GM21447 (cell line): ENCODE measurements around the gene PLXNA2.

ENCODE experiments used
- ATAC-seq: cut with Tn5 transposase; IDR thresholded peaks from one replicate; pipeline ENCODE4 v1.9.1; 2021; ENCODE audit not compliant: unreplicated experiment

The PLXNA2 gene

GRCh38 chr1:208242941-208243526, 1.1 kb downstream of the PLXNA2 start:
- no peak for ATAC-seq

DNA sequence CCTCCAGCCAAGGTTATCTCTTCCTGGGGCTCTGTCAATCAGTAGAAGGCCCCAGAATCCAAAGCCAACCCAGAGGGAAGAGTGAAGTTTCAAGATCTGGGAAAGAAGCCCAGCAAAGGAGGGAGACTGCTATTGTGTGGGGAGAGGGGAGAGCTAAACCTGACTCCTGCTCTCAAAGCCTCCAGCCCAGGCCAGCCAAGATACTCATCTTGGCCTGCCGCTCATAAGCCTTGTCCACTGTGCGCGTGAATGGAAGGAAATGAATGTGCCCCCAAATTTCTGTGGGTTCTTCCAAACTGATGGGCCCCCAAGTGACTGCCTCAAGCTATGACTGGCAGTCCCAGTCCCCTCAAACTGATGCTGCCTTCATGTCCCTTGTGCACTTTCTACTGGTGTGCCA, 2.0 kb downstream of the PLXNA2 start:
- no peak for ATAC-seq

DNA sequence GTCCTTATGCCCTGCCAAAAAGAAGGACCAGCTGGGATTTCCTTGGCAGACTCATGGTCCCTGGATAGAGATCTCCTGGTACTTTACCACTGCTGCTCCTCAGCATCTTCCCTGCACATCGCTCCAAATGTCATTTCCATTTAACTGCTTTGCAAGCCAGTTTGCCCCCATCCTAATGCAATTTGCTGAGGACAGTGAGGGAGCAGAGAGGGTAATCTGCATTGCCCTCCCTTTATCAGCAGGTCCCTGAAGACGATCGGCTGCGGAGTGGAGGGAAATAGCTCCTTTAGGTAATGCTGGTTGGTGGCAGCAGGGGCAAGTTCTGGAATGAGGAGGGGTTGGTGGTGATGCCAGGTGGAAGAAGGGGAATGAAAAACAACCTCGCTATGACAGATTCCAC, 2.7 kb downstream of the PLXNA2 start:
- ATAC-seq = no peak

- no peak for ATAC-seq
Observed at GRCh38 chr1:208240662-208241355, 3.4 kb downstream of the PLXNA2 start.

- ATAC-seq = no peak
Observed at GRCh38 chr1:208239473-208240381, 4.5 kb downstream of the PLXNA2 start.

DNA sequence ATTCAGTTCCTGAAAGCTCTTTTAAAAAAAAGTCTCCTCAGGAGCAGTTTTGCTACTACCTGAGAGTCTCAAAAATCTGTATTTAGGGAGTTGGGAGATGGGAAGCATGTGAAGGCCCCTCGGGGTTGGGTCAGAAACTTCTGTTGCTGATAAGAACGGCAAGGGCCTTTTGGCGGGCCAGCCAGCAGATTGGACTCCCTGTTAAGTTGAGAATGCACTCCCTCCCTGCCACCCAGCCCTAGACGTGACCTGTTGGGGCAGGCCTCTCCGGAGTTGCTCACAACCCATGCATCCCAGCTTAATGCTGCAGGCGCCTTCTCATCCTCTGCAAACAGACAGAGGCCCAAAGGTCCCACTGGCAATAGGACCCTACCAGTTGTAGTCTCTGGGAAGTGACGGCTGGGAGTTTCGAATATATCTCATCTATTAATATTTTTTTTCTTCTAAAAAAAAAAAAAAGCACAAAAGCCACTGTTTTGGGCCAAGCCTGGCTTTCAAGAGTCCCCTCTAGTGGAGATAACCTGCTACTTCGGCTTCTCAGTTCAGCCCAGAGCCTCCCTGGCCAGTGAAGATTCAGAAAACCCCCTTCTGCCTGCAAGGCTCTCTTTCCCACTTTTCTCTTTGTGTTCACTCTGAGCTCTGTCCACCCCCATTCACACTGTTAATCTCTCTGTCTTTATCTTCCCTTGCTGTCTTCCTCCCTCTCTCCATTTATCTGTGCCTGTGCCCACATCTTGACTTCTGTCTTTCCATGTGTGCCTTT, 5.3 kb downstream of the PLXNA2 start:
- no peak for ATAC-seq

DNA sequence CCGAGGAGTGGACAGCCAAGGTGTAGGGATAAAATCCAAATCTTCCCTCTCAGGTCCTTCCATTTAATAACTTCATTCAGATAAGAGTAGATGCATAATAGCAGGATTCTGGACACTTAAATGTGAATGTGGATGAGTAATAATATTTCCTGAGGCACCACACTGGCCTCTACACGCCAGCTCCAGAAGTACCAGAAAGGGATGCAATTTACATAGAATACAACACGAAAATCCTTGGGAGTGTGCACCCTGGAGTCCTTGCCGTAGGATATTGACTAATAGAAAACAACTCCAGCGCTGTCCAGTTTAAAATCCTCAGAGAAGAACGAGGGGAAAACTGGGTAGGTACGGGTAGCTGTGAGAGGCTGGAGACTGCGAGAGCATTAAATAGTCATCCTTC, 6.9 kb downstream of the PLXNA2 start:
- no peak for ATAC-seq

GRCh38 chr1:208235982-208236761, 8.0 kb downstream of the PLXNA2 start:
- ATAC-seq = peak; percentile 58

GRCh38 chr1:208235356-208235981, 8.7 kb downstream of the PLXNA2 start:
- no peak for ATAC-seq

- ATAC-seq = no peak
Observed at GRCh38 chr1:208234721-208235120, 9.5 kb downstream of the PLXNA2 start.

- ATAC-seq = no peak
Observed at GRCh38 chr1:208233978-208234377, 10.2 kb downstream of the PLXNA2 start.

GRCh38 chr1:208233546-208233945, 10.6 kb downstream of the PLXNA2 start:
- ATAC-seq = no peak

- ATAC-seq = no peak
Observed at GRCh38 chr1:208232662-208233038, 11.5 kb downstream of the PLXNA2 start.

- ATAC-seq = no peak
Observed at GRCh38 chr1:208231881-208232661, 12.1 kb downstream of the PLXNA2 start.

DNA sequence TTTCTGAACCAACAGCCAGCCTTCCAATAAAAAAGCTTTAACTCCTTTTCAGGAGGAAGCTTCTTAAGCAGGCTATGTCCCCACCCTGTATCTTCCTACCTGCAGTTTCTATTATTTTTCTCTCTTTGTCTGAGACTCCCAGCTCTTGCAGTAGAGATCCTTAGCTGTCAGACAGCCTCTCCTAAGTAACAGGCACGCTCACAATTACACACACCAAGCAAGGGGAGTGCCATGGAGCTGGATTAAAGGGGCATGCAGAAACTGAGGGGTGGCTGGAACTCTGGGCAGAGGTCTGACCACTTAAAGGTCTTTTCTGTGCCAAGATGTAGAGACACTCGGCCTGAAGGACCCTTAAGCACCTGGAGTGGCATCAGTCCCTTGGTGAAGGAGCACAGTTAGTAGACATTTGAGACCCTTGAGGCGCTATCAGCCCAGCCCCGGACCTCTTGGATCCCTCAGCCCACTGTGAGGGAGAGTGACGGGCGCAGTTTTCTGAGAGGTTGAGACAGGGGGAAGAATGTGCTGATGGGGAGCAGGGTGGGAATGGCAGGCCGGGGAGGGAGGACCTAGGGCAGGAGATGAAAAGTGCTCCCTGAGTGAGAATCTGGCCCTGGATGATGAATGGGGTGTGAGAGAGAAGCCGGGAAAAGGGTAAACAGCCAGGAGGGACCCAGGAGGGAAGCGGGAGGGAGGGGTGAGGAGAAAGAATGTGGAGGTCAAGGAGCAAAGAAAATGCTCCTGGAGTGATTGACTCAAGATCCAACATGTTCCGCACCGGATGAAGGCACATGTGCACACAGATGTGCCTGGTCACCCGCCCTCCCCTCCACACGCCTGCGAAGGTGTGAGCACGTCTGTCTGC, 13.3 kb downstream of the PLXNA2 start:
- no peak for ATAC-seq

GRCh38 chr1:208228550-208228949, 15.6 kb downstream of the PLXNA2 start:
- no peak for ATAC-seq

DNA sequence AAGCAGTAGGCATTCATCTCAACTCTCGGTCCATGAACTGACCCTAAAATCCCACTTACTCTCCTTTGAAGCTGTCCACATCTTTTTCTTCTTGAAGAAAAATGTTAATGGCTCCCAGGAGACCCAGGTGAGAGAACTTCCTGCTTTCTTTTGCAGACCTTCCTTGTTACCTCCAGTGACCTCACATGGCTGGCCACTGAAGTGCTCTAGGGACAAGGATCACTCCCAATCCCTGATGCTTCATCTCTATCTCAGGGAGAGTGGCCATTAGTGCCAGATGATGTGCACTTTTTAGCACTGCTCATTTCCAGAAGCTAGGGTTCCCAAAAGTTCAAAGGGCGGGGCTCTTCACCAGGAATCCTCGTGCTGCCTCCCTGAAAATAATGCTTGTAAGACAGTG, 16.2 kb downstream of the PLXNA2 start:
- no peak for ATAC-seq

DNA sequence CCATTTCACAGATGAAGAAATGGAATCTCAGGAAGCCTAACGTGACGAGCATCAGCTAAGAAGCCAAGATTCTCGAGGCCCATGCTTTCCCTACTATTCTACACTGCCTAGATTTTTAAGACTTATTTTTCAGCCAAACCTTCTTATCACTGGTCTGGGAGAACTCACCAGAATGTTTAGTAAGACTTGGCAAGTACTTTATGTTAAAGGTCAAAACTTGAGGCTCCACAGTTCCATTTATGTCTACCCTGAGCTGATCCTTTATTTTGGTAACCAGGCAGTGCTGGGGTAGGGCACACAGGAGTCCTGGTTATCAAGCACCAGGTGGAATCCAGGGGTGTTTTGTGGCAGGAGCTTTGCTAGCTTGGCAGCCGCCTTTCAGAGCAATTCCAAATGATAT, 16.8 kb downstream of the PLXNA2 start:
- no peak for ATAC-seq
